Neural cell (in vitro differentiated cells): ENCODE measurements around the gene RSPO3. TPM values are rescaled to one million over a fixed set of nuclear protein-coding genes. Genes with fewer than 3 reads are reported as not detected.

ENCODE experiments used
- H2AFZ ChIP-seq: fragments of 200-600, 300-800 bp; sonication (generic), shearing (Covaris generic); 2 replicates; pipeline ENCODE4 v1.6.0; 2014; ENCODE audit warnings: low read depth, mild to moderate bottlenecking, antibody characterized with exemption, low read length, moderate library complexity
- H3F3A ChIP-seq: fragments of 200-600 bp; shearing (Covaris generic); 2 replicates; pipeline ENCODE4 v1.6.1; 2016; ENCODE audit warnings: mild to moderate bottlenecking, moderate library complexity, mixed read lengths, antibody characterized with exemption, low read length; ENCODE audit not compliant: insufficient read depth, poor library complexity, severe bottlenecking
- H3K27ac ChIP-seq: fragments of 200-600, 300-800 bp; sonication (generic), shearing (Covaris generic); 2 replicates; pipeline ENCODE4 v1.5.1; 2014; ENCODE audit warnings: mild to moderate bottlenecking, low read length, moderate library complexity
- H3K27me3 ChIP-seq: fragments of 300-800, 200-600 bp; sonication (generic), shearing (Covaris generic); 2 replicates; pipeline ENCODE4 v1.6.0; 2014; ENCODE audit warnings: mild to moderate bottlenecking, low read depth, low read length, moderate library complexity; ENCODE audit not compliant: insufficient read depth
- H3K36me3 ChIP-seq: fragments of 300-800, 200-600 bp; sonication (generic), shearing (Covaris generic); 2 replicates; pipeline ENCODE4 v1.5.1; 2014; ENCODE audit warnings: mild to moderate bottlenecking, antibody characterized with exemption, low read length, moderate library complexity; ENCODE audit not compliant: insufficient read depth
- H3K4me2 ChIP-seq: fragments of 300-800, 200-600 bp; sonication (generic), shearing (Covaris generic); 2 replicates; pipeline ENCODE4 v1.6.0; 2014; ENCODE audit warnings: mild to moderate bottlenecking, low read length
- H3K4me3 ChIP-seq: fragments of 300-800, 200-600 bp; sonication (generic), shearing (Covaris generic); 2 replicates; pipeline ENCODE4 v1.5.1; 2014; ENCODE audit warnings: mild to moderate bottlenecking, low read length, moderate library complexity
- H3K79me2 ChIP-seq: fragments of 200-600 bp; shearing (Covaris generic); replicated peaks from 2 replicates; pipeline ENCODE4 v1.6.0; 2014; ENCODE audit warnings: mild to moderate bottlenecking, low read length, moderate library complexity; ENCODE audit not compliant: insufficient read depth
- H3K9ac ChIP-seq: fragments of 300-800, 200-600 bp; sonication (generic), shearing (Covaris generic); 2 replicates; pipeline ENCODE4 v1.6.1; 2016; ENCODE audit warnings: mild to moderate bottlenecking, low read length, mixed read lengths
- H3K9me2 ChIP-seq: fragments of 200-600 bp; shearing (Covaris generic); 2 replicates; pipeline ENCODE4 v1.6.1; 2016; ENCODE audit warnings: mild to moderate bottlenecking, low read length, mixed read lengths; ENCODE audit not compliant: insufficient read depth
- H3K9me3 ChIP-seq: fragments of 200-600, 300-800 bp; sonication (generic), shearing (Covaris generic); 2 replicates; pipeline ENCODE4 v1.6.1; 2016; ENCODE audit warnings: mild to moderate bottlenecking, mixed run types, low read length, moderate library complexity, mixed read lengths
- H4K20me1 ChIP-seq: fragments of 200-600 bp; shearing (Covaris generic); 2 replicates; pipeline ENCODE4 v1.6.1; 2016; ENCODE audit warnings: mild to moderate bottlenecking, mixed run types; ENCODE audit not compliant: insufficient read depth
- CTCF ChIP-seq: fragments of 450-650 bp; IDR thresholded peaks from 2 replicates; pipeline ENCODE4 v1.5.1; 2014; ENCODE audit warnings: antibody characterized with exemption, mild to moderate bottlenecking, moderate library complexity; ENCODE audit not compliant: poor library complexity, severe bottlenecking
- EP300 ChIP-seq: fragments of 450-650 bp; conservative IDR thresholded peaks from 2 replicates; pipeline ENCODE4 v1.6.1; 2014; ENCODE audit warnings: antibody characterized with exemption, mild to moderate bottlenecking, moderate library complexity; ENCODE audit not compliant: poor library complexity, severe bottlenecking
- EZH2 ChIP-seq: fragments of 200-600, 300-800 bp; shearing (Covaris generic), sonication (generic); IDR thresholded peaks from 2 replicates; pipeline ENCODE4 v1.6.1; 2014; ENCODE audit warnings: antibody characterized with exemption, low read length, borderline replicate concordance, mild to moderate bottlenecking; ENCODE audit not compliant: insufficient read depth, poor library complexity, severe bottlenecking
- MXI1 ChIP-seq: fragments of 450-650 bp; conservative IDR thresholded peaks from 2 replicates; pipeline ENCODE4 v1.6.1; 2014; ENCODE audit warnings: antibody characterized with exemption, mild to moderate bottlenecking; ENCODE audit not compliant: poor library complexity, severe bottlenecking
- POLR2AphosphoS5 ChIP-seq: IDR thresholded peaks from 2 replicates; pipeline ENCODE4 v1.6.1; 2012
- RAD21 ChIP-seq: fragments of 450-650 bp; conservative IDR thresholded peaks from 2 replicates; pipeline ENCODE4 v1.6.1; 2014; ENCODE audit warnings: antibody characterized with exemption, mild to moderate bottlenecking, moderate library complexity
- REST ChIP-seq: IDR thresholded peaks from 2 replicates; pipeline ENCODE4 v1.6.1; 2012; ENCODE audit warnings: borderline replicate concordance
- SMC3 ChIP-seq: fragments of 450-650 bp; conservative IDR thresholded peaks from 2 replicates; pipeline ENCODE4 v1.6.1; 2014; ENCODE audit warnings: antibody characterized with exemption, mild to moderate bottlenecking, moderate library complexity; ENCODE audit not compliant: poor library complexity
- TAF1 ChIP-seq: IDR thresholded peaks from 2 replicates; pipeline ENCODE4 v1.6.1; 2012; ENCODE audit warnings: low read depth
- polyA plus RNA-seq: library from polyadenylated mRNA; depleted of rRNA; stranded (reverse); fragments of >200 nt; gene quantifications from 2 replicates; pipeline ENCODE4 v1.2.3, GENCODE V29; 2014

RSPO3 gene
- polyA plus RNA-seq, 1 donor from 2014 or later: 0.48 TPM

- Histone ChIP-seq H2AFZ (no peak overlapping the region), H3K4me2 (no peak overlapping the region), H3K9me2 (no peaks in the 10 kb centered on the region), H3K27ac (no peak overlapping the region), H3K27me3 (no peaks in the 10 kb centered on the region), H3K9me3 (no peaks in the 10 kb centered on the region), H3F3A (no peaks in the 10 kb centered on the region), H4K20me1 (no peaks in the 10 kb centered on the region), H3K79me2 (no peaks in the 10 kb centered on the region), H3K9ac (no peak overlapping the region), H3K4me3 (no peak overlapping the region), H3K36me3 (no peaks in the 10 kb centered on the region)
- TF ChIP-seq POLR2AphosphoS5: no peak
- TF ChIP-seq MXI1: no peak
- no peak for TF ChIP-seq EP300
- no peak for TF ChIP-seq EZH2
- no peak for TF ChIP-seq CTCF
- no peak for TF ChIP-seq RAD21
- no peak for TF ChIP-seq TAF1
- TF ChIP-seq SMC3: no peak
- no peak for TF ChIP-seq REST
These were observed 29.1 kb downstream of the RSPO3 start for GRCh38 chr6:127147534-127147933.

- Histone ChIP-seq H2AFZ (no peak overlapping the region), H4K20me1 (no peaks in the 10 kb centered on the region), H3F3A (no peaks in the 10 kb centered on the region), H3K9me2 (no peaks in the 10 kb centered on the region), H3K4me3 (no peak overlapping the region), H3K27me3 (no peaks in the 10 kb centered on the region), H3K79me2 (no peaks in the 10 kb centered on the region), H3K36me3 (no peaks in the 10 kb centered on the region), H3K4me2 (no peak overlapping the region), H3K27ac (no peak overlapping the region), H3K9me3 (no peaks in the 10 kb centered on the region), H3K9ac (no peak overlapping the region)
- TF ChIP-seq EZH2: no peak
- no peak for TF ChIP-seq POLR2AphosphoS5
- no peak for TF ChIP-seq MXI1
- no peak for TF ChIP-seq REST
- no peak for TF ChIP-seq CTCF
- no peak for TF ChIP-seq EP300
- no peak for TF ChIP-seq RAD21
- TF ChIP-seq TAF1: no peak
- no peak for TF ChIP-seq SMC3
These were observed 30.0 kb downstream of the RSPO3 start for GRCh38 chr6:127148511-127148910.
